ENCODE measurements around the gene SF3B6. TPM values are rescaled to one million over a fixed set of nuclear protein-coding genes. Genes with fewer than 3 reads are reported as not detected.

Gene SF3B6
- total RNA-seq, 4 donors from 2014 or later, result 72.1 to 101 (median 85.6) TPM

GRCh38 chr2:24121469-24121868 is 45.3 kb upstream of the SF3B6 start:
- H3K4me1 ChIP-seq, result peaks cover 12% of the 10 kb centered on the region
- H3K27ac ChIP-seq, result no peak overlapping the region
- no peaks in the 10 kb centered on the region for H3K27me3 ChIP-seq
- DNase-seq (ENCODE audit: low spot score in 2 of 2), result no peak
- H3K4me3 ChIP-seq, result no peak overlapping the region
- TF ChIP-seq POLR2AphosphoS5 (IDR thresholded peaks at IDR 0.05) (no peak), POLR2A (IDR thresholded peaks at IDR 0.05) (no peak), EP300 (IDR thresholded peaks at IDR 0.05) (no peak), CTCF (IDR thresholded peaks at IDR 0.05) (no peak)
- no peaks in the 10 kb centered on the region for H3K9me3 ChIP-seq
- whole genome bisulfite sequencing, result 71% methylated on average over 4 of the region's 4 CpGs
- H3K36me3 ChIP-seq, result no peaks in the 10 kb centered on the region

- H3K4me1 ChIP-seq, result peaks cover 12% of the 10 kb centered on the region
- WGBS, result 58% methylated on average over 5 of the region's 5 CpGs
- DNase-seq (ENCODE audit: low spot score in 2 of 2), result no peak
- no peak overlapping the region for H3K27ac ChIP-seq
- no peaks in the 10 kb centered on the region for H3K36me3 ChIP-seq
- no peak for TF ChIP-seq POLR2A (IDR thresholded peaks at IDR 0.05)
- TF ChIP-seq EP300 (IDR thresholded peaks at IDR 0.05), result no peak
- TF ChIP-seq POLR2AphosphoS5 (IDR thresholded peaks at IDR 0.05), result no peak
- TF ChIP-seq CTCF (IDR thresholded peaks at IDR 0.05), result no peak
- H3K4me3 ChIP-seq, result no peak overlapping the region
- no peaks in the 10 kb centered on the region for H3K9me3 ChIP-seq
- no peaks in the 10 kb centered on the region for H3K27me3 ChIP-seq
Measured at GRCh38 chr2:24121066-24121465, 44.9 kb upstream of the SF3B6 start.

- H3K9me3 ChIP-seq, result no peaks in the 10 kb centered on the region
- 86% methylated on average over 1 of the region's 1 CpG for WGBS
- no peak overlapping the region for H3K4me3 ChIP-seq
- DNase-seq (ENCODE audit: low spot score in 2 of 2), result no peak
- H3K27ac ChIP-seq, result no peak overlapping the region
- peaks cover 3% of the 10 kb centered on the region for H3K36me3 ChIP-seq
- no peaks in the 10 kb centered on the region for H3K27me3 ChIP-seq
- TF ChIP-seq CTCF (IDR thresholded peaks at IDR 0.05), result no peak
- no peak for TF ChIP-seq POLR2A (IDR thresholded peaks at IDR 0.05)
- TF ChIP-seq POLR2AphosphoS5 (IDR thresholded peaks at IDR 0.05), result no peak
- no peak for TF ChIP-seq EP300 (IDR thresholded peaks at IDR 0.05)
- H3K4me1 ChIP-seq, result peaks cover 3% of the 10 kb centered on the region
Measured at GRCh38 chr2:24117902-24118301, 41.8 kb upstream of the SF3B6 start.

GRCh38 chr2:24115057-24115456 is 38.9 kb upstream of the SF3B6 start:
- H3K36me3 ChIP-seq, result peaks cover 3% of the 10 kb centered on the region
- no peaks in the 10 kb centered on the region for H3K27me3 ChIP-seq
- H3K4me3 ChIP-seq, result no peak overlapping the region
- no peaks in the 10 kb centered on the region for H3K4me1 ChIP-seq
- H3K27ac ChIP-seq, result no peak overlapping the region
- 38% methylated on average over 2 of the region's 2 CpGs for WGBS
- no peak for DNase-seq (ENCODE audit: low spot score in 2 of 2)
- TF ChIP-seq POLR2AphosphoS5 (IDR thresholded peaks at IDR 0.05), result no peak
- no peak for TF ChIP-seq POLR2A (IDR thresholded peaks at IDR 0.05)
- TF ChIP-seq EP300 (IDR thresholded peaks at IDR 0.05), result no peak
- no peaks in the 10 kb centered on the region for H3K9me3 ChIP-seq

GRCh38 chr2:24111407-24111901 is 35.3 kb upstream of the SF3B6 start:
- Histone ChIP-seq H3K4me1 (no peaks in the 10 kb centered on the region), H3K9me3 (no peaks in the 10 kb centered on the region), H3K4me3 (no peak overlapping the region), H3K36me3 (peaks cover 3% of the 10 kb centered on the region), H3K27me3 (no peaks in the 10 kb centered on the region), H3K27ac (no peak overlapping the region)
- no peak for DNase-seq (ENCODE audit: low spot score in 2 of 2)
- TF ChIP-seq POLR2AphosphoS5 (IDR thresholded peaks at IDR 0.05) (no peak), CTCF (IDR thresholded peaks at IDR 0.05) (no peak), EP300 (IDR thresholded peaks at IDR 0.05) (no peak), POLR2A (IDR thresholded peaks at IDR 0.05) (no peak)
- WGBS, result 72% methylated on average over 2 of the region's 2 CpGs

All from suprapubic skin (tissue), 4 donors.